Activated CD4-positive, alpha-beta T cell treated with anti-CD3 and anti-CD28 coated beads, Interleukin-2, amount 10 ng/mL, durations not matched to agents 24 days and 14 days (primary cell): Measurements from ENCODE around the gene RPN1. TPM values are rescaled to one million over a fixed set of nuclear protein-coding genes. Genes with fewer than 3 reads are reported as not detected.
A peak's percentile ranks its signal among the peaks of the same experiment; 100 is the strongest.

Source experiments
- DNase-seq: peaks from one replicate; pipeline ENCODE4 v3.0.0; 2022
- H3K27ac Mint-ChIP-seq: one replicate; pipeline ENCODE4 v1.8.0; 2022; ENCODE audit warnings: mild to moderate bottlenecking, mixed read lengths
- H3K27me3 Mint-ChIP-seq: one replicate; pipeline ENCODE4 v1.8.0; 2022; ENCODE audit warnings: mixed read lengths
- H3K36me3 Mint-ChIP-seq: one replicate; pipeline ENCODE4 v1.8.0; 2022; ENCODE audit warnings: low read depth, mild to moderate bottlenecking, mixed read lengths
- H3K4me1 Mint-ChIP-seq: one replicate; pipeline ENCODE4 v1.8.0; 2021; ENCODE audit warnings: mixed read lengths
- H3K4me3 Mint-ChIP-seq: one replicate; pipeline ENCODE4 v1.8.0; 2022; ENCODE audit warnings: mild to moderate bottlenecking, moderate library complexity, mixed read lengths
- H3K9me3 Mint-ChIP-seq: one replicate; pipeline ENCODE4 v1.8.0; 2021; ENCODE audit warnings: mixed read lengths
- intact Hi-C: fragments of 100-400 bp; cut with micrococcal nuclease; formaldehyde crosslinking; loops from one replicate; pipeline ENCODE4 v1.15.1; 2023
- total RNA-seq: library from RNA; stranded (reverse); gene quantifications from 2 replicates; pipeline ENCODE4 v1.2.3, GENCODE V29; 2022

The RPN1 gene
- total RNA-seq, 1 donor from 2014 or later: 194 TPM

DNA sequence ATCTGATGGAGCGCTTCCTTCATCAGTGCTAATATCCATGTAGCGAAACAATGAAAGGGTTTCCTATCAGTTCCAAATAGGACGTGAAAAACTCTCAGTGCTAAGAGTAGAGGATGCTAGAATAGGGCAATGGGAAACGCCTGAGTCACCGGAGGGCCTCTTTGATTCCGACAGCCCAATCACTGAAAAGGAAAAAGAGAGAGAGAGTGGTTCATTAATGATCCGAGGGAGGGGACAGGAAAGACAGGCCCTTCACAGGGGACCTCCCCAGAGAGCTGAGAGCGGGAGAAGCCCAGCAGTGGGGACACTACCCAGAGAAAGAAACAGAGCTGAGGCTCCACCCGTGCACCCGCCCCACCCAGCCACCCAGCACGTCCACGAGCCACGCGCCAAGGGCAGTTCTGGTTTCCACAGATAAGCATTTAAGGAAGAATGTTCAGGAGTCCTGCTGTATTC, 76.9 kb downstream of the RPN1 start:
- no peak for DNase-seq
- Mint-ChIP-seq H3K9me3 (no peaks in the 10 kb centered on the region), H3K4me3 (no peak overlapping the region), H3K27me3 (peaks cover 34% of the 10 kb centered on the region), H3K36me3 (no peaks in the 10 kb centered on the region), H3K27ac (no peak overlapping the region), H3K4me1 (peaks cover 14% of the 10 kb centered on the region)
- intact Hi-C loops: loop anchor here (5.0 kb wide), 1 partner anchor 34 kb away; no protein-coding TSS in a partner anchor

DNA sequence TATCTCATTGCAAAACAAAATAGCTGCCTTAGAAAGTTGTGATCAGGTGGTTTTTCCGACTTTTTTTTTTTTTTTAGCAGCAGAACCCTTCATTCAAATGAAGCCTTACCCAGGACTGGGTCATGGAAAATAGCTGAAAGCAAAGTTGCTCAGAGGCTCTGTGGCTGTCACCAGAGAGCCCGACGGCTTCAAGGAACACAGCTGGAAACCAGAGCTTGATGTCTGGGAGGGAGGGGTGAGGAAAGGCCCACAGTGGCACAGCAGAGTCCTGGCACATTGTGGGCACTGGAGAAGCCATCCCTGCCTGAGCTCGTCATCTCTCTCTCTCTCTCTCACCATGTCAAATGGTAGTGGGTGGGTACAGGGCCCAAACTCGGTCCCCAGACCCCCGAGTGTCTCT, 77.5 kb downstream of the RPN1 start:
- peaks cover 14% of the 10 kb centered on the region for H3K4me1 Mint-ChIP-seq
- H3K27me3 Mint-ChIP-seq: peaks cover 34% of the 10 kb centered on the region
- no peaks in the 10 kb centered on the region for H3K9me3 Mint-ChIP-seq
- no peak overlapping the region for H3K4me3 Mint-ChIP-seq
- DNase-seq: no peak
- peak overlapping the region; percentile 18 for H3K27ac Mint-ChIP-seq
- no peaks in the 10 kb centered on the region for H3K36me3 Mint-ChIP-seq
- intact Hi-C loops: loop anchor here (5.0 kb wide), 1 partner anchor 34 kb away; no protein-coding TSS in a partner anchor

DNA sequence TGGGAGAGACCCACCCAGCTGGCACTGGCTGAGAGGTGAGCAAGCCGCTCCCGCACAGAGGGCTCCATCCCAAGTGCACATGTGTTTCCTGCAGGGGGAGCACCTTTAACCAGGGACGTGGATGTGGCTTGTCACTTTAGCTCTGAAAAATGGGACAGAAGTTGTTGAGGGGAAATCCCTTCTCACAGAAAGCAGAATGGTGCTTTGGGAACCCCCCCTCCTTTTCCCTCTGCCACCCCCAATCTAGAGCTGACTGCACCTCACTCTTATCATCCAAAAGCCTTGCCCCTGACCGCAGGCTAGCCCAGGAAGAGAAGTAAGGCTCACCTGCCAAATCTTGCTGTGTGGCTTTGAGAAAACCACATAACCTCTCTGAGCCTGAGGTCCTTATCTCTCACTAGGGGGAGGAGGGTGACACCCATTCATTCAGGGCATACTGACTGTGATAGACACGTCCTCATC, 77.9 kb downstream of the RPN1 start:
- peaks cover 34% of the 10 kb centered on the region for H3K27me3 Mint-ChIP-seq
- no peaks in the 10 kb centered on the region for H3K36me3 Mint-ChIP-seq
- peak; percentile 74 for DNase-seq
- H3K4me3 Mint-ChIP-seq: no peak overlapping the region
- H3K9me3 Mint-ChIP-seq: no peaks in the 10 kb centered on the region
- intact Hi-C loops: loop anchor here (5.0 kb wide), 1 partner anchor 35 kb away; no protein-coding TSS in a partner anchor
- H3K4me1 Mint-ChIP-seq: peaks cover 14% of the 10 kb centered on the region
- H3K27ac Mint-ChIP-seq: peak overlapping the region; percentile 18

GRCh38 chr3:128572013-128572412, 78.6 kb downstream of the RPN1 start:
- Mint-ChIP-seq H3K27me3 (peaks cover 34% of the 10 kb centered on the region), H3K4me1 (peaks cover 14% of the 10 kb centered on the region), H3K27ac (no peak overlapping the region), H3K4me3 (no peak overlapping the region), H3K9me3 (no peaks in the 10 kb centered on the region), H3K36me3 (no peaks in the 10 kb centered on the region)
- no peak for DNase-seq
- intact Hi-C loops: loop anchor here (5.0 kb wide), 1 partner anchor 35 kb away; no protein-coding TSS in a partner anchor

Other genes starting within 250 kb of the RPN1 start
- gene DNAJB8, start 183.9 kb downstream of the RPN1 start, total RNA-seq: not detected in 2 replicates
- not detected in 2 replicates for gene GATA2, start 157.6 kb downstream of the RPN1 start, total RNA-seq
- gene RAB7A, start 75.4 kb upstream of the RPN1 start, total RNA-seq: 338 and 361 TPM in 2 replicates
- 68.5 and 69.2 TPM in 2 replicates for gene ACAD9, start 228.8 kb upstream of the RPN1 start, total RNA-seq